Esophagus squamous epithelium (tissue), 4 donors: Measurements from ENCODE around the gene GNG12.

Source experiments
- CTCF ChIP-seq, 6 experiments: fragments of 450-650 bp in 4 of 6; fragments of 200-600 bp in 2 of 6; sonication (generic) in 2 of 6; IDR thresholded peaks; one replicate each; pipeline ENCODE4 v1.5.1; 2016 to 2019; ENCODE audit warnings: antibody characterized with exemption in 6 of 6, mild to moderate bottlenecking in 4 of 6, moderate library complexity in 4 of 6
- POLR2A ChIP-seq, 4 donors: fragments of 450-650 bp; IDR thresholded peaks; one replicate each; pipeline ENCODE4 v1.6.1; 2017; ENCODE audit warnings: antibody characterized with exemption in 4 of 4, mild to moderate bottlenecking in 4 of 4, moderate library complexity in 3 of 4

- TF ChIP-seq POLR2A (IDR thresholded peaks at IDR 0.05), result no peak
- TF ChIP-seq CTCF (IDR thresholded peaks at IDR 0.05), result no peak
These were observed 92.1 kb downstream of the GNG12 start for GRCh38 chr1:67741121-67741520.
